DOHH2 (cell line): ENCODE measurements around the gene ROCK1.

Experiments
- H3F3A ChIP-seq: fragments of 200-600 bp; sonication (generic), shearing (Covaris generic); 2 replicates; pipeline ENCODE4 v1.6.0; 2016; ENCODE audit warnings: antibody characterized with exemption, mild to moderate bottlenecking; ENCODE audit not compliant: control insufficient read depth, insufficient read depth
- H3K27ac ChIP-seq: fragments of 200-600 bp; sonication (generic); 2 replicates; pipeline ENCODE4 v1.5.1; 2014; ENCODE audit warnings: low read depth, mild to moderate bottlenecking, low read length, moderate library complexity
- H3K27me3 ChIP-seq: fragments of 200-600 bp; sonication (generic); 2 replicates; pipeline ENCODE4 v1.6.1; 2014; ENCODE audit warnings: mild to moderate bottlenecking, low read length, mixed read lengths; ENCODE audit not compliant: control insufficient read depth
- H3K36me3 ChIP-seq: fragments of 200-600 bp; sonication (generic); 2 replicates; pipeline ENCODE4 v1.6.1; 2014; ENCODE audit warnings: mild to moderate bottlenecking, low read length, moderate library complexity, mixed read lengths; ENCODE audit not compliant: control insufficient read depth
- H3K4me1 ChIP-seq: fragments of 200-600 bp; sonication (generic); 2 replicates; pipeline ENCODE4 v1.6.1; 2014; ENCODE audit warnings: mild to moderate bottlenecking, low read length, mixed read lengths; ENCODE audit not compliant: control insufficient read depth
- H3K4me2 ChIP-seq: fragments of 200-600 bp; sonication (generic); 2 replicates; pipeline ENCODE4 v1.6.0; 2014; ENCODE audit warnings: mild to moderate bottlenecking, low read length, moderate library complexity
- H3K4me3 ChIP-seq: fragments of 200-600 bp; sonication (generic); 2 replicates; pipeline ENCODE4 v1.5.1; 2014; ENCODE audit warnings: mild to moderate bottlenecking, low read length, mixed read lengths
- H3K79me2 ChIP-seq: fragments of 200-600 bp; sonication (generic); 2 replicates; pipeline ENCODE4 v1.6.1; 2014; ENCODE audit warnings: mild to moderate bottlenecking, low read length, mixed read lengths; ENCODE audit not compliant: control insufficient read depth
- H3K9me2 ChIP-seq: fragments of 200-600 bp; sonication (generic); replicated peaks from 2 replicates; pipeline ENCODE4 v1.6.1; 2014; ENCODE audit warnings: mild to moderate bottlenecking, low read length, mixed read lengths; ENCODE audit not compliant: control insufficient read depth
- H3K9me3 ChIP-seq: fragments of 200-600 bp; sonication (generic); 2 replicates; pipeline ENCODE4 v1.6.1; 2014; ENCODE audit warnings: antibody characterized with exemption, low read length, mixed read lengths; ENCODE audit not compliant: control insufficient read depth, insufficient read depth
- H4K20me1 ChIP-seq: fragments of 200-600 bp; sonication (generic); 2 replicates; pipeline ENCODE4 v1.6.0; 2014; ENCODE audit warnings: low read depth, mild to moderate bottlenecking, antibody characterized with exemption, low read length, moderate library complexity; ENCODE audit not compliant: control insufficient read depth, insufficient read depth
- EZH2phosphoT487 ChIP-seq: fragments of 200-600 bp; sonication (generic); IDR thresholded peaks from 2 replicates; pipeline ENCODE4 v1.6.1; 2017; ENCODE audit warnings: borderline replicate concordance, mild to moderate bottlenecking, antibody characterized with exemption, low read length, moderate library complexity, mixed read lengths
- TF ChIP-seq, protein P1 (sequence below): fragments of 200-600 bp; sonication (generic); IDR thresholded peaks from one replicate; pipeline ENCODE4 v1.5.1; 2014; ENCODE audit warnings: antibody characterized with exemption, mild to moderate bottlenecking, low read depth, low read length; ENCODE audit not compliant: poor library complexity, severe bottlenecking

The ROCK1 gene

GRCh38 chr18:21073180-21073579 lies 38.4 kb downstream of the ROCK1 start:
- TF ChIP-seq EZH2phosphoT487: no peak
- TF ChIP-seq, protein P1, sequence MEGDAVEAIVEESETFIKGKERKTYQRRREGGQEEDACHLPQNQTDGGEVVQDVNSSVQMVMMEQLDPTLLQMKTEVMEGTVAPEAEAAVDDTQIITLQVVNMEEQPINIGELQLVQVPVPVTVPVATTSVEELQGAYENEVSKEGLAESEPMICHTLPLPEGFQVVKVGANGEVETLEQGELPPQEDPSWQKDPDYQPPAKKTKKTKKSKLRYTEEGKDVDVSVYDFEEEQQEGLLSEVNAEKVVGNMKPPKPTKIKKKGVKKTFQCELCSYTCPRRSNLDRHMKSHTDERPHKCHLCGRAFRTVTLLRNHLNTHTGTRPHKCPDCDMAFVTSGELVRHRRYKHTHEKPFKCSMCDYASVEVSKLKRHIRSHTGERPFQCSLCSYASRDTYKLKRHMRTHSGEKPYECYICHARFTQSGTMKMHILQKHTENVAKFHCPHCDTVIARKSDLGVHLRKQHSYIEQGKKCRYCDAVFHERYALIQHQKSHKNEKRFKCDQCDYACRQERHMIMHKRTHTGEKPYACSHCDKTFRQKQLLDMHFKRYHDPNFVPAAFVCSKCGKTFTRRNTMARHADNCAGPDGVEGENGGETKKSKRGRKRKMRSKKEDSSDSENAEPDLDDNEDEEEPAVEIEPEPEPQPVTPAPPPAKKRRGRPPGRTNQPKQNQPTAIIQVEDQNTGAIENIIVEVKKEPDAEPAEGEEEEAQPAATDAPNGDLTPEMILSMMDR: no peak
- Histone ChIP-seq H3K27me3 (no peaks in the 10 kb centered on the region), H3K9me2 (no peaks in the 10 kb centered on the region), H3K27ac (no peak overlapping the region), H3K4me3 (no peak overlapping the region), H3K79me2 (peaks cover 78% of the 10 kb centered on the region), H3K4me1 (peaks cover 34% of the 10 kb centered on the region), H3K9me3 (no peaks in the 10 kb centered on the region), H3K36me3 (peaks cover 4% of the 10 kb centered on the region), H3F3A (no peaks in the 10 kb centered on the region; the same call in 1 of the 2 replicates), H3K4me2 (no peak overlapping the region), H4K20me1 (peaks cover 10% of the 10 kb centered on the region; the same call in 1 of the 2 replicates)

DNA sequence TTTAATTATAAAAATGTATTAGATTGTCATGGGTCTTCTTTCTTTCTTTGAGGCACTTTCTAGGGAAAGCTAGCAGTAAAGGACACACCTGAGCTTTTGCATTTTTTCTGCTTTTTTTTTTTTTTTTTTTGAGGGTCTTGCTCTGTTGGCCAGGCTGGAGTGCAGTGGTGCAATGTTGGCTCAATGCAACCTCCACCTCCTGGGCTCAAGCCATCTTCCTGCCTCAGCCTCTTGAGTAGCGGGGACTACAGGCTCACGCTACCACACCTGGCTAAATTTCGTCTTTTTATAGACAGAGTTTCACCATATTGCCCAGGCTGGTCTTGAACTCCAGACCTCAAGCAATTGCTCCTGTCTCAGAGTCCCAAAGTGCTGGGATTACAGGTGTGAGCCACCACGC lies 40.5 kb downstream of the ROCK1 start:
- Histone ChIP-seq H4K20me1 (0 out of 2 replicates have a peak, but pooled peaks cover 3% of the 10 kb centered on the region), H3K4me3 (no peak overlapping the region), H3F3A (no peaks in the 10 kb centered on the region; the same call in 1 of the 2 replicates), H3K79me2 (peaks cover 58% of the 10 kb centered on the region), H3K4me2 (no peak overlapping the region), H3K9me2 (no peaks in the 10 kb centered on the region), H3K27ac (no peak overlapping the region), H3K36me3 (peaks cover 9% of the 10 kb centered on the region), H3K4me1 (peaks cover 28% of the 10 kb centered on the region), H3K27me3 (no peaks in the 10 kb centered on the region), H3K9me3 (no peaks in the 10 kb centered on the region)
- TF ChIP-seq, protein P1: no peak
- TF ChIP-seq EZH2phosphoT487: no peak

DNA sequence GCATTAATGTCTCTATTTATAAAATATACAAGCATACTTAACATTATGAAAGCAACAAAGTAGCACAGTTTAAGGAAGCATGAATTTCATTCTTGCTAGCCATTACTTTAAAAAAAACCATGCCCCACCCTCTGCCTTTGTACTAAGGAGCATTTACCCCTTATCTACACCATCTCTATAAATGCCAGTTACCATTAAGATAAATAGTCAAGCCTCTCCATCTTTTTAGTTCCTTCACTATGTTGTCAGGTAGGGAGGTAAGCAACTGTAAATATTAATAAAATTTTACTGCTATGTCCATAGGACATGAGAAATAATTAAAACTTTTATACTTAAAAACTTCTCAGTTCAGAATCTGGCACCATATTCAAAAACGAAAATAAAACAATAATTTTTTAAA lies 42.1 kb downstream of the ROCK1 start:
- Histone ChIP-seq H3K9me3 (no peaks in the 10 kb centered on the region), H4K20me1 (0 out of 2 replicates have a peak, but pooled peaks cover 3% of the 10 kb centered on the region), H3K4me3 (no peak overlapping the region), H3K4me2 (no peak overlapping the region), H3K36me3 (peaks cover 9% of the 10 kb centered on the region), H3K9me2 (no peaks in the 10 kb centered on the region), H3K4me1 (peaks cover 12% of the 10 kb centered on the region), H3K27ac (no peak overlapping the region), H3K27me3 (no peaks in the 10 kb centered on the region), H3F3A (no peaks in the 10 kb centered on the region), H3K79me2 (peaks cover 46% of the 10 kb centered on the region)
- TF ChIP-seq, protein P1: no peak
- no peak for TF ChIP-seq EZH2phosphoT487

DNA sequence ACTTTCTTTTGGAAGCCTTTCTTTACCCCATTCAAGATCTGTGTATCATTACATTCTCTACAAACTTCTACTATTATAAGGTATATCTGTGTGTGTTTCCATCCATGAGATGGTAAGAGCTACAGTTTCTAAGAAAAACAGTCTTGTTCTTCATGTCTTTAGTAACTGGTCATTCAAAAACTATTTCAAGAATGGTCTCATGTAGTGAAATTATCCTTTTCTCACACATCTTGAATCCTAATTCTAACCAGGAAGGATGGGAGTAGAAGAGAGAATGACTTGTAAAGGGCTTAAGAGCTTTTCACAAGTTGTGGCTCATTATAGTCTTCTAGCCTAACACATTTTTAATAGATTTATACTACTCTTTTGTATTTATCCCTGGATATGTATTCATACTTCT lies 47.3 kb downstream of the ROCK1 start:
- no peaks in the 10 kb centered on the region for H4K20me1 ChIP-seq
- peaks cover 20% of the 10 kb centered on the region for H3K79me2 ChIP-seq
- H3K36me3 ChIP-seq: peaks cover 5% of the 10 kb centered on the region; the same call in 1 of the 2 replicates
- H3K9me3 ChIP-seq: no peaks in the 10 kb centered on the region
- H3K27ac ChIP-seq: no peak overlapping the region
- no peaks in the 10 kb centered on the region for H3F3A ChIP-seq
- H3K4me2 ChIP-seq: no peak overlapping the region
- no peak for TF ChIP-seq EZH2phosphoT487
- TF ChIP-seq, protein P1: no peak
- H3K4me3 ChIP-seq: no peak overlapping the region
- no peaks in the 10 kb centered on the region for H3K27me3 ChIP-seq
- H3K4me1 ChIP-seq: no peaks in the 10 kb centered on the region
- no peaks in the 10 kb centered on the region for H3K9me2 ChIP-seq
